A549 (cell line): ENCODE data around the gene MYO1D.

Source experiments
- FOXS1 ChIP-seq: fragments of 250-450 bp; sonication (Bioruptor Pico); IDR thresholded peaks from 2 replicates; pipeline ENCODE4 v1.5.0; 2020; ENCODE audit warnings: mild to moderate bottlenecking, moderate library complexity
- HDAC2 ChIP-seq: fragments of 200-600 bp; sonication (generic); IDR thresholded peaks from 2 replicates; pipeline ENCODE4 v1.6.1; 2016
- TF ChIP-seq, protein P1 (sequence below): fragments of >200 bp; sonication (Bioruptor Twin); formaldehyde crosslinking; IDR thresholded peaks from 3 replicates; pipeline ENCODE4 v1.5.1; 2016
- TF ChIP-seq, protein P2 (sequence below): fragments of 450-650 bp; IDR thresholded peaks from 2 replicates; pipeline ENCODE4 v1.6.1; 2014; ENCODE audit warnings: antibody characterized with exemption

DNA sequence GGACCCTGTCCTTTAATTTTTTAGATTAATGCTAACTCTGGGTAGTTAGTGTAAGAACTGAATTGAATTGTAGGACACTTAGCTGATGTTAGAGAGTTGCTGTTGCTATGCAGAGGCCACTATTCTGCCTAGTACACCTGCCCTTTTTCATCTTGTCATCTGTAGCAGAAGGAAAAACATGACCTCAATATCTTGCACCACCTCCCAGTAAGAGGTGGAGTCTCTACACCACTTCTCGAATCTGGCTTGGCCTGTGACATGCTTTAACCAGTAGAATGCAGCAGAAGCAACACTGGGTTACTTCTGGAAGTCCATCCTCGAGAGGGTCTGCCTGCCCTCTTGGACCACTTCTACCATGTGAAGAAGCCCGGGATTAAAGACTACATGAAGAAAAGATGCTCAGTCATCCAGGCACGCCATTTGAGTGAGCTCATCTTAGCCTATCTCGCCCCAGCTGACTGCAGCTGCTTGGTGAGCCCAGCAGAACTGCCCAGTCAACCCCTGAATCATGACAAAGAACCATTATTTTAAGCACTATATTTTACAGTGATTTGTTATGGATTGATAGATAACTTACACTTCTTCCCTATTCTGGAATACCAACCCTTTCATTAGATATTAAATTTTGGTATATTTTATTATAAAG lies 153.5 kb downstream of the MYO1D start:
- TF ChIP-seq, protein P1, sequence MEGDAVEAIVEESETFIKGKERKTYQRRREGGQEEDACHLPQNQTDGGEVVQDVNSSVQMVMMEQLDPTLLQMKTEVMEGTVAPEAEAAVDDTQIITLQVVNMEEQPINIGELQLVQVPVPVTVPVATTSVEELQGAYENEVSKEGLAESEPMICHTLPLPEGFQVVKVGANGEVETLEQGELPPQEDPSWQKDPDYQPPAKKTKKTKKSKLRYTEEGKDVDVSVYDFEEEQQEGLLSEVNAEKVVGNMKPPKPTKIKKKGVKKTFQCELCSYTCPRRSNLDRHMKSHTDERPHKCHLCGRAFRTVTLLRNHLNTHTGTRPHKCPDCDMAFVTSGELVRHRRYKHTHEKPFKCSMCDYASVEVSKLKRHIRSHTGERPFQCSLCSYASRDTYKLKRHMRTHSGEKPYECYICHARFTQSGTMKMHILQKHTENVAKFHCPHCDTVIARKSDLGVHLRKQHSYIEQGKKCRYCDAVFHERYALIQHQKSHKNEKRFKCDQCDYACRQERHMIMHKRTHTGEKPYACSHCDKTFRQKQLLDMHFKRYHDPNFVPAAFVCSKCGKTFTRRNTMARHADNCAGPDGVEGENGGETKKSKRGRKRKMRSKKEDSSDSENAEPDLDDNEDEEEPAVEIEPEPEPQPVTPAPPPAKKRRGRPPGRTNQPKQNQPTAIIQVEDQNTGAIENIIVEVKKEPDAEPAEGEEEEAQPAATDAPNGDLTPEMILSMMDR: no peak
- TF ChIP-seq, protein P2, sequence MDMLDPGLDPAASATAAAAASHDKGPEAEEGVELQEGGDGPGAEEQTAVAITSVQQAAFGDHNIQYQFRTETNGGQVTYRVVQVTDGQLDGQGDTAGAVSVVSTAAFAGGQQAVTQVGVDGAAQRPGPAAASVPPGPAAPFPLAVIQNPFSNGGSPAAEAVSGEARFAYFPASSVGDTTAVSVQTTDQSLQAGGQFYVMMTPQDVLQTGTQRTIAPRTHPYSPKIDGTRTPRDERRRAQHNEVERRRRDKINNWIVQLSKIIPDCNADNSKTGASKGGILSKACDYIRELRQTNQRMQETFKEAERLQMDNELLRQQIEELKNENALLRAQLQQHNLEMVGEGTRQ: no peak
- no peak for TF ChIP-seq HDAC2
- no peak for TF ChIP-seq FOXS1
